Stimulated activated CD4-positive, alpha-beta T cell treated with anti-CD3 and anti-CD28 coated beads, Interleukin-12 subunit alpha, Interleukin-12 subunit beta, amount 100 ng/mL, for 48 hours (primary cell): ENCODE results near the gene ANKRD7.
"Not testable (repeated sequence)": the region's sequence is repeated elsewhere in the genome, so short reads cannot be mapped to it uniquely, and the experiment has no call there.

ENCODE experiments used
- DNase-seq, 3 donors: peaks; one replicate each; pipeline ENCODE4 v3.0.0-alpha.2; 2020; ENCODE audit warnings: low read depth in 2 of 3, low spot score in 1 of 3

ANKRD7 gene

DNA sequence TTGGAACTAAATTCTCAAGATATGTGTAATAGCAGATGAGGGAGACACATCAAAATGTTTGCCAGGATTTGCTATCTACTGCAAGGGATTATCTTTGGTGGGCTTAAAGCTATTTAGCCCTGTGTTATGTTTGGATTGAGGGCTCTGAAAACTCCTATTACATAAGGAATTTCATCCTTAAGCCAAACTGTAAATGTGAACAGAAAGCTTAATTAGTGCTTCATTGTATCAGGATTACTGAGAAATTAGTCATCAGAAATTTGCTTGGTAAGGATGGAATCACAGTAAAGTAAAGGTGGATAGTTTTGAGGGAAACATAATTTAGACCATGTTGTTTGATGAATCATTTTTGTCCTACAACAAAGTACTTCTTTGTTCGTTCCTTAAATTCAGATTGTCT, 8.3 kb downstream of the ANKRD7 start:
- no peak for DNase-seq

DNA sequence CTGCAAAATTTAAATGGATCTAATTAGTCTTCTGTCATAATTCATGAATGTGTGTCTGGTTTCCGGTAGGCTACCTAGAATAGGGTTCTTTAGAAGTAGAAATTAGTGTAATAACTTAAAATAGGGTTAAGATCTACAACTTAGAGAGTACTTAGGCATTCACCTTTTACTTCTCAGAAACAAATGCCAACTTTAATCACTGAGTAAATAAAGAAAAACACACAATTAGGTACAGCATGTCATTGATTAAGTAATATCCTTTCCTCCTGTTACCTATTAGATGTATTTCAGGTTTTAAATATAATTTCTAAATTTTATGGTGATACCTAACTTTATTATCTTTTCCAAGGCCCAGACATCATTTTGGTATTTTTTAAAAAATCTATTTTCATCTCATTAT, 9.3 kb downstream of the ANKRD7 start:
- DNase-seq = no peak

DNA sequence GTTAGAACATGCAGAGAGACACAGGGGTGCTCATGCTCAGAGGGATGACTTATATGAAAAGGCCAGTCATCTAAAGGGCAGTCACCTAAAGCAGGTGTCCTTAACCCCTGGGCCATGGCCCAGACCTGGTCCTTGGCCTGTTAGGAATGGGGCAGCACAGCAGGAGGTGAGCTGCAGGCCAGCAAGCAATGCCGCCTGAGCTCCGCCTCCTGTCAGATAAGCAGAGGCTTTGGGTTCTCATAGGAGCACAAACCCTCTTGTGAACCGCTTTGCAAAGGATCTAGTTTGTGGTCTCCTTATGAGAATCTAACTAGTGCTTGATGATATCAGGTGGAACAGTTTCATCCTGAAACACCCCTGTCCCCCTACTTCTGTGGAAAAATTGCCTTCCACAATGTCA, 14.5 kb downstream of the ANKRD7 start:
- DNase-seq = no peak

DNA sequence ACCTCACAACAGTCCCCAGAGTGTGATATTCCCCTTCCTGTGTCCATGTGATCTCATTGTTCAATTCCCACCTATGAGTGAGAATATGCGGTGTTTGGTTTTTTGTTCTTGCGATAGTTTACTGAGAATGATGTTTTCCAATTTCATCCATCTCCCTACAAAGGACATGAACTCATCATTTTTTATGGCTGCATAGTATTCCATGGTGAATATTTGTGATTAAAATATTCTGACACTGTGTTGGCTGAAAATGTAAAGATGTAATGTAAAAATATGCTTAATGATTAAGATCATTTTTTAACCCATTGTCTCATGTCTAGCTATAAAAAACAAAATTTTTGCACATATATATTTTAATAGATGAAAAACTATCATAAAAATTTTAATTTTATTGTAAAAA, 15.8 kb downstream of the ANKRD7 start:
- not testable (repeated sequence) for DNase-seq

DNA sequence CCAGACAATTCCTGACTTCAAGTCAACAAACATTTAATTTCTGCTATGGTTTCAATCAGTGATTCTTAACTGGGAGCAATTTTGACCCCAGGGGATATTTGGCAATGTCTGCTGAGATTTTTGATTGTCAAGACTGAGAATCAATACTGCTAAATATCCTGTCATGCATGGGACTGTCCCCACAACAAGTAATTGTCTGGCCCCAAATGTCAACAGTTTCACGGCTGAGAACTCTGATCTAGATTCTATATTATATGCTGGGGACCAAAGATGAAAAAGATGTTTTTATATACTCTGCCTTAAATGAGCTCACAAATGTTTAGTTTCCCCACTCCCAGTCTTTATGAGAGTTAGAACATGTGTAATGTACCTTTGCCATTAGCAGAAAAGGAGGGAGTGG, 19.2 kb downstream of the ANKRD7 start:
- no peak for DNase-seq

DNA sequence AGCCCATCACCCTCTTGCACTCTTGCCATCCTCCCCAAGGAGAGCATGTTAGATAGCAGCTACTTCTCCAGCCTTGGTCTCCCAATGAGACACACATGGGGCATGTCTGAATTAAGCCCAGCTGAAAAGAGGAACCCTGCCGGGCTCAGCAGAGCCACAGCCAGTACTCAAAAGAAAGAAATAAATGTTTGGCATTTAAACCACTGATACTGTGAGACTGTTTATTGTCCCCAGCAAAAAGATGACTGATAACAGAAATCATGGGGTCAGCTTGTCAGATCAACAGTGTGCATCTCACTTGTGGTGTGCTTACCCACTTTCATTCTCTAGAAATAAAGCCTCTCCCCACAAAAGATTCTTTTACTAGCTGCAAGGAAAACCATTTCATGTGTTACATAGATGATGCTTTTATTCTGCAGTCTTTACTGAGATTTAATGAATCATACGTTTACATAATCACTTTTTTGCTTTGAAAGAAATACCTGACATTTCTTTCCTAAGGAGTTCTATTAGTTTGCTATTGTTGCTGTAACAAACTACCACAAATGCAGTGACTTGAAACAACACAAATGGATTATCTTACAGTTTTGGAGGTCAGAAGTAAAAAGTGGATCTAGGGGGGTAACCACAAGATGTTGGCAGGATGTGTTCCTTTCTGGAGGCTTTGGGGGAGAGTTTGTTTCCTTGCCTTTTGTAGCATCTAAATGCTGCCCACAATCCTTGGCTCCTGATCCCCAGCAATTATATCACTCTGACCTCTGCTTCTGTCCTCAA, 20.9 kb downstream of the ANKRD7 start:
- DNase-seq = no peak

DNA sequence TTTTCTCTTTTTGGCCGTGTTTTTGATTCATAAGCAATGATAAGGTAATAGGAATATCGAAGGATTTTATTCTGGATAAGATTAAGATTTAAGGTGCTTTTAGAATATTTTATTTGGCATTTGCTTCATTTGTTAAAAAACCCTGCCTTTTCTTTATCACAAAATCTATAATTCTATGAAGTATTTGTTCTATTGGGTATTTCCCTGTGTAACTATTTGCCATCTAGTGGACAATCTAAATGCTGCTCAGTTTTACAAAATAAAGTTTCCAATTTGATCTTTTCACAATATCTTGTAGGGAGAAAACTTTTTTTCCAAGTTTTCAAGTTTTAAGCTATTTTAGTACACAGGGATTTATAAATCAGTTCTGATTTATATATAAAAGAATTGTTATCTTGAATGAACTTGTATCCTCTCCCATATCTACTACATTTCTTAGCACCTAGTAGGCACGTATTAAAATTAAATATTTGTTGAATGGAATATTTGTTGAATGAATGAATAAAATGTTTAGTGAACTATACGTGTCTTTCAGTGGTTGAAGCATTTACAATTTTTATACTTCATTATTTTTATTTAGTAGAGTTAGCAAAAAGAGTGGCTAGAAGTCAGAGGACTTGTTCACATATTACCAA, 26.5 kb downstream of the ANKRD7 start:
- no peak for DNase-seq

DNA sequence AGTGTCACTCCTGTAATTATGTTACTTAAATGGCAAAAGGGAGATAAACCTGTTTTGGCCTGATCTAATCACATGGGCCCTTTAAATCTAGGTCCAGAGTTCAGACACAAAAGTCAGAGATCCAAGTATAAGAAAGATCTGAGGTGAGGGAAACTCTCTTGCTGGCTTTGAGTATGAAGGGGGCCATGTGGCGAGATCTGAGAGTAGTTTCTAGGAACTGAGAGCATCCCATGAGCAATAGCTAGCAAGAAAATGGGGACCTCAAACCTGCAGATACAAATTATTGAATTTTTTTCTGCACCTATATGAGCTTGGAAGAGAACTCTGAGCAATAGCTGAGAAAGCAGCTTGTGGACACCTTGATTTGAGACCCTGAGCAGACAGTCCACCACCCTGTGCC, 27.6 kb downstream of the ANKRD7 start:
- DNase-seq = no peak

DNA sequence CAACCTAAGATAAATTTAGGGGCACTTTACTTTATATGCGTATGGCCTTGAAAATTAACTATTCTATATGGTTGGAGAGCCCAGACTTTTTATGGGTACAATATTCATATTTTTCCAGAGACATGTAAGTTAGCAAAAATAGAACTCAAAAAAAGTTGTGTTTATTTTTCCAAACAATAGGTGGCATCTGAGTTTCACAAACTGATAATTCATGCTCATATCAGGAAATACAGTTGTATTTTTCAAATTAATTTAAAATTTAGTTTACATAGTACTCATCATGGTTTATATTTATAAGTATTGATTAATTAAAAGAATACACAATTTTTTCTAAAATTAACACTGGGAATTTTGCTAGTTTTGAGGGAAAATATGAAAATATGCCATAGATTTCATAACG, 34.6 kb downstream of the ANKRD7 start:
- no peak for DNase-seq

DNA sequence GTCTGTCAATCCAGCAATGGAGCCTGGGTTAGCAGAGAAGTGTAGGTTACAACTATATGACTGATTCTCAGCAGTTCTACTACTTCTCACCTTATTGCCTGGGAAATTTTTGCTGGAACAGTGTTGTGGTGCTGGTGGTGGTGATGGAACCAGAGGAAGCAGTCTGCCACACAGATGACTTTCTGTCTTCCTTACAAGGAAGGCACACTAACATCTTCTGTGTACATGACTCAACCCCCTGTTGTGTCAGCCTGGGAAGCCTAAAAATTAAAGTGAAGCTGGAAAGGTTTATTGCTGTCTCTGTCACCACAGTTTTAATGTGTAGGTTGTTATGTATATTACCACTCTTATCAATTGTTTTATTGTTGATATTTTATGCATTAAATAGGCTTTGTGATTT, 40.3 kb downstream of the ANKRD7 start:
- DNase-seq = no peak

DNA sequence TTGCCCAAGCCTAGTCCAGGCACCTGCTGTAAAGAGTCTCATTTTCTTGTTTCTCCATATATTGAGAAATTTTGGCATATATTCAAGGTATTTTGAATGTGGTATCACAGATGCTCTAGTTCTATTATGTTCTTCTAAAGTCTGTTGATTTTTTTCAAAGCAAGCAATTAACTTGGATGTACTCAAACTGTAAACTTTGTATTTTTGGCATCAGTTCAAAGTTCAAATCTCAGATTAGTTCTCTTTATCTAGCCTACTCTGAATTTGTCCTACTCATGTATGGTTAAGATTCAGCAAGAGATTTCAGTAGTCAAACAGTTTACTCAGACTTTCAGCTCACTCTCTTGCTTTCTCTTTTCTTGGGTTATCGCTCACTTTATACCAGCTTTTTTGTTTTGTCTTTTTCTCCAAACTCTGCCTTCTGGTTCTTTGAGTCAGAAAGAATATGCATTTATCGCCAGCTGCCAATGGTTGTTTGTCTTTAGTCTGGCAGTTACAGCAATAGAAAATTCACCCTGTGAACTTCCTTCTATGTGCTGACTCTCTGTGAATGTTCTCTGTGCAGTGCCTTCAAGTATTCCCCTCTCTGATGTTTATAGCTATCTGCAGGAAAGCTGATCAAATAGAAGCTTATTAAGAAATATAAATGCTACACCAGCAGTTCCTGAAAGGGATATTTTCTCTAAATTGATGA, 56.0 kb downstream of the ANKRD7 start:
- no peak for DNase-seq

DNA sequence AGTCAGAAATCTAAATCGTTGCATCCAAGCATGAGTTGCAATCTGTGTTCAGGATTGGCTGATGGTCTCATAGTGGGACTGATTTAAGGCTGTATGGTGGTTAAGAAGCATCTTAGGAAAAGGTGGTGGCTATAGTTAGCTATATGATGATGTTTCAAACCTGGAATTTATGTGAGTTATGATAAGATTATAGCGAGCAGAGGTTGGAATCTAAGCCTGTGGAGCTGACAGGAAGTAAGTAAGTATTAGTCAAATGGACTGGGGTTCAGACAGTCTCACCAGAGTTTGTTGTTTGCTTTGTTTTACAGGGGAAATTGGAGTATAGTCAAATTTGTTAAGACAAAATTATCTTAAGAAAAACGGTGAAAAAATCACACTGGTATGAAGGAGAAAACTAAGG, 56.7 kb downstream of the ANKRD7 start:
- no peak for DNase-seq

DNA sequence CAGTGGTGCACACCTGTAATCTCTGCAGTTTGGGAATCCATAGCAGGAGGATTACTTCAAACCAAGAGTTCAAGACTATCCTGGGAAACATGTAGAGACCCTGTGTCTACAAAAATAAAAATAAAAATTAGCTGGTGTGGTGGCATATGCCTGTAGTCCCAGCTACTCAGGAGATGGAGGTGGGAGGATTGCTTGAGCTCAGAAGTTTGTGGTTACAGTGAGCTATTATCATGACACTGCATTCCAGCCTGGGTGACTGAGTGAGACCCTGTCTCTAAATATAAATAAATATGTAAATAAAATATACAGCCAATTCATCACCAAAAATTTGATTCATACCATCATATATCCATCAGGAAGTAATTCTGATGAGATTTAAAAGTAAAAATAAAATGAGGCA, 60.9 kb downstream of the ANKRD7 start:
- no peak for DNase-seq

DNA sequence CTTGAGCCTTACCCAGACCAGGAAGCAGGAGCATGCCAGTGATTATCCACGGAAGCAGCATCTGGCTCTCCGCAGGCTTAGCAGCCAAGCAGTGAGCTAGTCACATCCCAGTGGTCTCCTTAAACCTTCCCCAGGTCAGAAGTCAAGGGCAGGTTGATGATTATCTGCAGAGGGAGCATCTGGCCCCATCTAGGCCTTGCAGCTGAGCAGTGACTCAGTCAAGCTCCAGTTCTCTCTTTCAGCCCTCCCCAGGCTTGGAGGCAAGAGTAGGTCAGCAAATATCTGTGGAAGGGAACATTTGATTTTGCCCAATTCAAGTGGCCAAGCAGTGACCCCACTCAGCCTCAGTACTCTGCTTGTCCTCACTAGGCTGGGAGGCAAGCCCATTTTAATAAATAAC, 61.6 kb downstream of the ANKRD7 start:
- no peak for DNase-seq

DNA sequence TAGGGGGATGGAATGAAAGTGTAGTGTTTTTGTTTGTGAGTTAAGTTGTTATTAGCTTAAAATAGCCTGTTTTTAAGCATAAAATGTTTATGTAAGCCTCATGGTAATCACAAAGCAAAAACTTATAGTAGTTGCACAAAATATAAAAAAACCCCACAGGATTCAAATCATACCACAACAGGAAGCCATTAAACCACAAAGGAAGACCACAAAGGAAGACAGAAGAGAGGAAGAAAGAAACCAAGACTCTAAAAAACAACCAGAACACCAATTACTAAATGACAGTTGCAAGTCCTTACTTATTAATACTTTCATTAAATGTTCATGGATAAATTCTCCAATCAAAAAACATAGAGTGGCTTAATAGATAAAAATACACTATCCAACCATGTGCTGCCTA, 63.6 kb downstream of the ANKRD7 start:
- DNase-seq = no peak

DNA sequence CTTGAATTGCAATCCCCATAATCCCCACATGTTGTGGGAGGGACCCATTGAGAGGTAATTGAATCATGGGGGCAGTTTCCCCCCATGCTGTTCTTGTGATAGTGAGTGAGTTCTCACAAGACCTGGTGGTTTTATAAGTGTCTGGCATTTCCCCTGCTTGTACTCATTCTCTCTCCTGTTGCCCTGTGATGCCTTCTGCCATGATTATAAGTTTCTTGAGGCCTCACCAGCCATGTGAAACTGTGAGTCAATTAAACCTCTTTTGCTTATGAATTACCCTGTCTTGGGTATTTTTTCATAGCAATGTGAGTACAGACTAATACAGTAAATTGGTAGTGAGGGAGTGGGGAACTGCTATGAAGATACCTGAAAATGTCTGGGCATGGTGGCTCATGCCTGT, 65.0 kb downstream of the ANKRD7 start:
- no peak for DNase-seq
